Activated effector memory CD4-positive, alpha-beta T cell treated with anti-CD3 and anti-CD28 coated beads, Interleukin-2, amount 50 U/mL, for 16 hours (primary cell): ENCODE measurements around the gene JPH2.

ENCODE experiments used
- DNase-seq: peaks from one replicate; pipeline ENCODE4 v3.0.0-alpha.2; 2020

The JPH2 gene

GRCh38 chr20:44186674-44187053, 324 bp downstream of the JPH2 start:
- no peak for DNase-seq

- DNase-seq = no peak
Measured at GRCh38 chr20:44186201-44186600, 787 bp downstream of the JPH2 start.

- DNase-seq = no peak
Measured at GRCh38 chr20:44185574-44185973, 1.4 kb downstream of the JPH2 start.

GRCh38 chr20:44183282-44183681, 3.7 kb downstream of the JPH2 start:
- no peak for DNase-seq

GRCh38 chr20:44182863-44183262, 4.1 kb downstream of the JPH2 start:
- DNase-seq = no peak

- no peak for DNase-seq
Measured at GRCh38 chr20:44182135-44182765, 4.7 kb downstream of the JPH2 start.

- DNase-seq = no peak
Measured at GRCh38 chr20:44181611-44182010, 5.4 kb downstream of the JPH2 start.

- DNase-seq = no peak
Measured at GRCh38 chr20:44180814-44181213, 6.2 kb downstream of the JPH2 start.

- no peak for DNase-seq
Measured at GRCh38 chr20:44176833-44177534, 10.0 kb downstream of the JPH2 start.

GRCh38 chr20:44174996-44175765, 11.8 kb downstream of the JPH2 start:
- DNase-seq = no peak

- DNase-seq = no peak
Measured at GRCh38 chr20:44173846-44174245, 13.1 kb downstream of the JPH2 start.

GRCh38 chr20:44173116-44173515, 13.9 kb downstream of the JPH2 start:
- DNase-seq = no peak

- DNase-seq = no peak
Measured at GRCh38 chr20:44172572-44172950, 14.4 kb downstream of the JPH2 start.

GRCh38 chr20:44171775-44172571, 15.0 kb downstream of the JPH2 start:
- no peak for DNase-seq

GRCh38 chr20:44170816-44171410, 16.1 kb downstream of the JPH2 start:
- no peak for DNase-seq

GRCh38 chr20:44167736-44168135, 19.3 kb downstream of the JPH2 start:
- DNase-seq = no peak

GRCh38 chr20:44166477-44166876, 20.5 kb downstream of the JPH2 start:
- DNase-seq = no peak

GRCh38 chr20:44166008-44166407, 21.0 kb downstream of the JPH2 start:
- no peak for DNase-seq

- DNase-seq = no peak
Measured at GRCh38 chr20:44160133-44160532, 26.9 kb downstream of the JPH2 start.

GRCh38 chr20:44159711-44160110, 27.3 kb downstream of the JPH2 start:
- DNase-seq = no peak

- no peak for DNase-seq
Measured at GRCh38 chr20:44159125-44159524, 27.9 kb downstream of the JPH2 start.

- no peak for DNase-seq
Measured at GRCh38 chr20:44157061-44157460, 29.9 kb downstream of the JPH2 start.

- no peak for DNase-seq
Measured at GRCh38 chr20:44154521-44155001, 32.4 kb downstream of the JPH2 start.
